Neutrophil (primary cell): ENCODE results near the gene MAGI3.

ENCODE experiments used
- H3K27ac ChIP-seq: fragments of 200-600 bp; sonication (generic); 2 replicates; pipeline ENCODE4 v1.5.1; 2016; ENCODE audit warnings: mild to moderate bottlenecking, moderate library complexity
- H3K27me3 ChIP-seq: fragments of 200-600 bp; sonication (generic); 2 replicates; pipeline ENCODE4 v1.6.0; 2016; ENCODE audit warnings: mild to moderate bottlenecking
- H3K36me3 ChIP-seq: fragments of 200-600 bp; sonication (generic); 2 replicates; pipeline ENCODE4 v1.5.1; 2017
- H3K4me1 ChIP-seq, 2 experiments: fragments of 200-600 bp in 1 of 2; sonication (generic) in 1 of 2; 1 replicate in 1 of 2; 2 replicates in 1 of 2; pipeline versions ENCODE4 v1.5.1 to v1.6.1; 2013 to 2016; ENCODE audit warnings: low read depth in 1 of 2, low read length in 1 of 2, mild to moderate bottlenecking in 1 of 2, moderate library complexity in 1 of 2; ENCODE audit not compliant: control insufficient read depth in 1 of 2, insufficient read depth in 1 of 2
- H3K4me3 ChIP-seq, 2 experiments: fragments of 200-600 bp in 1 of 2; sonication (generic) in 1 of 2; 1 replicate in 1 of 2; 2 replicates in 1 of 2; pipeline ENCODE4 v1.5.1; 2013 to 2016; ENCODE audit warnings: low read depth in 1 of 2, low read length in 1 of 2, mild to moderate bottlenecking in 1 of 2, moderate library complexity in 1 of 2
- H3K9me3 ChIP-seq: fragments of 200-600 bp; sonication (generic); 2 replicates; pipeline ENCODE4 v1.5.1; 2016
- CTCF ChIP-seq: fragments of 200-600 bp; sonication (generic); IDR thresholded peaks from 2 replicates; pipeline ENCODE4 v1.5.1; 2016; ENCODE audit warnings: antibody characterized with exemption

Gene MAGI3

GRCh38 chr1:113541106-113541505, 150.8 kb downstream of the MAGI3 start:
- Histone ChIP-seq H3K4me3 (no peak overlapping the region), H3K4me1 (no peaks in the 10 kb centered on the region), H3K27me3 (no peaks in the 10 kb centered on the region), H3K9me3 (no peaks in the 10 kb centered on the region), H3K27ac (no peak overlapping the region), H3K36me3 (no peaks in the 10 kb centered on the region)
- no peak for TF ChIP-seq CTCF

- no peak for TF ChIP-seq CTCF
- Histone ChIP-seq H3K4me1 (no peaks in the 10 kb centered on the region), H3K4me3 (no peak overlapping the region), H3K9me3 (no peaks in the 10 kb centered on the region), H3K27ac (no peak overlapping the region), H3K36me3 (no peaks in the 10 kb centered on the region), H3K27me3 (no peaks in the 10 kb centered on the region)
Observed at GRCh38 chr1:113542221-113542701, 151.9 kb downstream of the MAGI3 start.

GRCh38 chr1:113543110-113543509, 152.8 kb downstream of the MAGI3 start:
- H3K36me3 ChIP-seq, result no peaks in the 10 kb centered on the region
- no peaks in the 10 kb centered on the region for H3K4me1 ChIP-seq
- H3K4me3 ChIP-seq, result no peak overlapping the region
- H3K27ac ChIP-seq, result no peak overlapping the region
- no peaks in the 10 kb centered on the region for H3K9me3 ChIP-seq
- no peaks in the 10 kb centered on the region for H3K27me3 ChIP-seq
- TF ChIP-seq CTCF, result no peak

- no peaks in the 10 kb centered on the region for H3K9me3 ChIP-seq
- TF ChIP-seq CTCF, result no peak
Observed at GRCh38 chr1:113545210-113545609, 154.9 kb downstream of the MAGI3 start.

GRCh38 chr1:113545626-113546025, 155.3 kb downstream of the MAGI3 start:
- Histone ChIP-seq H3K27me3 (no peaks in the 10 kb centered on the region), H3K36me3 (no peaks in the 10 kb centered on the region), H3K4me3 (no peak overlapping the region), H3K9me3 (no peaks in the 10 kb centered on the region), H3K4me1 (no peaks in the 10 kb centered on the region), H3K27ac (no peak overlapping the region)
- no peak for TF ChIP-seq CTCF

More at GRCh38 chr1:113545210-113545609, 154.9 kb downstream of the MAGI3 start:
- H3K36me3 ChIP-seq, result no peaks in the 10 kb centered on the region
- H3K4me3 ChIP-seq, result no peak overlapping the region
- no peak overlapping the region for H3K27ac ChIP-seq
- no peaks in the 10 kb centered on the region for H3K27me3 ChIP-seq
- no peaks in the 10 kb centered on the region for H3K4me1 ChIP-seq

- TF ChIP-seq CTCF, result no peak
- Histone ChIP-seq H3K9me3 (no peaks in the 10 kb centered on the region), H3K27me3 (no peaks in the 10 kb centered on the region), H3K4me3 (no peak overlapping the region), H3K36me3 (no peaks in the 10 kb centered on the region), H3K4me1 (no peaks in the 10 kb centered on the region), H3K27ac (no peak overlapping the region)
Observed at GRCh38 chr1:113551728-113552127, 161.4 kb downstream of the MAGI3 start.
